Left forelimb (tissue), 1 donor: ENCODE data around the gene ZNF107.
A peak's percentile ranks its signal among the peaks of the same experiment; 100 is the strongest.

ENCODE experiments used
- DNase-seq: peaks from one replicate; pipeline ENCODE4 v3.0.0-alpha.2; 2018; ENCODE audit warnings: low spot score

ZNF107 gene

GRCh38 chr7:64665980-64666662 is at the start of gene ZNF107:
Gene ZNF107, plus strand, starts transcription at chr7:64666133. Its CDS starts 150 bp downstream, at chr7:64666283.
- peak; percentile 88 for DNase-seq

DNA sequence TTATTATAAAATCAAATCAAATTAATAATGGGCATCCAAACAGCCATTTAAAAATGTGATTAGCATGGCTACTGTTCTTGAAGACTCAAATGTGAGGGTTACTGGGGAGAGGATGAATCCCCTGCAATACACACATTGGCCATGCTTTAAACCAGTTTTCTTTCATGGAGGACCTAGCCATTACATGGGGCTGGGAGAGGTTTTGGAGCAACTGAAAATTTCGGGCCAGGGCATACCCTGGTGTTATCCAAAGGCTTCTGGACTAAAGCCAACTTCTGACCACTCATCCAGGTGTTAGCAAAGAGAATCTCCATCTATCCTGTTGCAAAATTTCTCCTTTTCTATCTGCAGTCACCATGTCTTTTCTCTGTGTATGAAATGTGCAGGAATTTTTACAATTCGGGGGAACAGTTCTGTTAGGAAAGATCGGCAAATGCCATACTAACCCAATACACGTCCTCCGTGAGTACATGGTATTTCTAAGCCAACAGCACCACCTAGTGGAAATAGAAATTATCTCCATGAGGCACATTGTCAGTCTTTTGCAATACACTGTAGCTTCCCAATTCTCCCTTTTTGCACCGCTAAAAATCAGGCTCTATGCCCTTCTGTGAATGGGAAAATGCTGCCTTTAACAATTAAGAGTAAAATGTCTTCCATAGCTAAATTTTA is 47.0 kb upstream of the ZNF107 start:
- no peak for DNase-seq

DNA sequence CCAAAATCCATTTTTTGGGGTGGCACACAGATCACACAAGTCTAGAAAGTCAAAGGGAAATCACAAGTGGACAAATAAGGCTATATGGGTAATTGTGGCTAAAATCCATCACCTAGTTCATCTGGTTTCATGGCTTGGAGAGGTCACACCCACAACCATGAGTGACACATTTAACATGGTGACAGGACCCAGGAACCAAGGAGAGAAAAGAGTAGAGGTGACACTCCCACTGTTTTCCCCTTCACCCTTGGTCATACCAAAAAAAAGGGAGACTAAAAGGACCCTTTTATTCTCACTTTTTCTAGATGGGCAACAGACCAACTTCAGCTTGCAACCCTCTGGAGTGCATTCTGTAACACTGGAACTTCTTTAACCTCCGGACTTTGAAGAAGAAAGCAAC is 46.2 kb upstream of the ZNF107 start:
- no peak for DNase-seq

DNA sequence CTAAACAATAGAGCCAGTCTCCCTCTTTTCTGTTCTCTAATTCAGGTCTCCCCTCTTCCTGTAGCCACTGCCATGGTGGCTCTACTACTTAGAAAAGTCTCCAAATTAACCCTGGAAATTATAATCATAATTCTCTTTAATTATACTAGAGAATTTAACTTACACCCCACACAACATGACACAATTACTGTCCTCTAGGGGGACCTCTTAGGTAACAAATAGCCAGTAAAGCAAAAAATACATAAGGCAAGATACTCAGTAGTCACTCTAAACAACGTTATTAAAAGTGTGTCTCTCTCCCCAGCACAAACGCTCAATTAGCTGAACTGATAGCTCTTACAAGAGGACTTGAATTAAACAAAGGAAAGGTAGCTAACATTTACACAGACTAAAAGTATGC is 44.3 kb upstream of the ZNF107 start:
- no peak for DNase-seq

DNA sequence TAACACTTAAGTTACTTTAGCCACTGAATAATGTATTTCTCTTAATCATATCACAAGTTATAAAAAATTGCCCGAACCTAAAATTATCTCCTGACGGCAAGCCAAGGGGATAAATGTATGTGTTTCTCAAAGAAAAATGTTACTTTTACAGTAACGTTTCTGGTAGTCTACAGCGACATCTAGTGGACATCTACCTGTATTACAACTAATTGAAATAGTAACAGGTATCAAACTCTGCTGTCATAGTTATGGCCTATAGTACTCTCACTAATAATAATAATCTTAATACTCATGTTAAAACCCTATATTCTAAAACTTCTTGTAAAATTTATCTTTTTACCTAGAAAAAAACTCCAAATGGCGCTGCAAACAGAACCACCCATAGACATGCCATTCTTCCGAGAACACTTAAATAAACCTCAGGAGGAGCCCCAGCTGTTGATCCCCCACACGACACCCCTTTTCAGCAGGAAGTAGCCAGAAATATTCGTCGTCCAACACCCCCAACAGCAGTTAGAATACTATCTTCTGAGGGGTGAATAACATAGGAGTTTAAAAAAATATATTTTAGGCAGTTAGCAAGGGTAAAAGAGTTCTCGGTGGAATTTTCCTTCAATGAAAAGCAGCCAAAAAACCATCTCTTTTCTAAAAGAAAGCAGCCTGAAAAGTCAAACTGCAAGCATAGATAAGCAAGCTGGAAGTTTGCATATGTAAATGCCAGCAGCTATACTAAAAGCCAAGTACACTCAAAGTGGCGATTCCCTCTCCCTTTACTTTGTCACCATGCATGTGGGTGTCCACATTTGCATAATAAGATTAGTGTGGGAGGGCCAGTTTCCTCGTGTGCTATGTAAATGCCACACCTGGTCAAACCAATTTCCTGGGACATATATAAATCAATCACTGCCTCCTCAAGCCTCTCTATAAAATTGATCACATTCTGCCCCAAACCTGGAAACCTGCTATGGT is 40.5 kb upstream of the ZNF107 start:
- DNase-seq: no peak

- no peak for DNase-seq
These were observed 39.9 kb upstream of the ZNF107 start for GRCh38 chr7:64626083-64626469.

DNA sequence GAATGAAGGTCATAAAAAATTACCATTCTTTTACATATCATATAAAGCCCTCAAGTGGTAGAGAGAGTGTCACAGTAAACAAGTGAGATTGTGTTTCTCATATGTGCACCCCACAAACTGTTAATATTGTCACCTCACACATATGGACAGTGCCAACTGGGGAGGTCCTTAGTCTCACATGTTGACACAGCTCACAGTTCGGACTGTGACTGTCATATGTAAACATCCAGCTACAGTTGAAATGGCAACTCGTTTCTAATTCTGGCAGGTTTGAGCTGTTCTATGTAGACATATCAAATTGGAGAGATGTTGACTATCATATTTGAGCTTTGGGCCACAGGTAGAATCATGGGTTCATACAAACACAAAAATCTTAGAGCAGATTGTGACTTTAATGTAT is 39.4 kb upstream of the ZNF107 start:
- no peak for DNase-seq

DNA sequence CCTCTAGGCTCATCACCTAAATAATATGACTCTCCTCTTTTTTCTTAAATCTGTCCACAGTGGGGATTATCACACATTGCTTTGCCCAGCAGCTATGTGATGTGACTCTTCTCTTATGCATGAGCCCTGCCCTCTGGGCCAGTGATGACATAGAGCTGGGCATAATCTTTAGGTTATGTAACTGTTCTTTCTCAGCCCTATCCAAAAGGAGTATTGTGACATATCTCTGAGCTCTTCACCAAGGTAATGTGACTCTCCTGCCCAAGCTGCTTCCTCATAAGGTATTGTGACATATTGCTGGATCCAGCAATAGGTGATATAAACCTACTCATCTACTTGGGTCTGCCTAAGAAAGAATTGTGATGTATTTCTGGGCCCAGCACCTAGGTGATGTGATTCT is 37.7 kb upstream of the ZNF107 start:
- DNase-seq: no peak

DNA sequence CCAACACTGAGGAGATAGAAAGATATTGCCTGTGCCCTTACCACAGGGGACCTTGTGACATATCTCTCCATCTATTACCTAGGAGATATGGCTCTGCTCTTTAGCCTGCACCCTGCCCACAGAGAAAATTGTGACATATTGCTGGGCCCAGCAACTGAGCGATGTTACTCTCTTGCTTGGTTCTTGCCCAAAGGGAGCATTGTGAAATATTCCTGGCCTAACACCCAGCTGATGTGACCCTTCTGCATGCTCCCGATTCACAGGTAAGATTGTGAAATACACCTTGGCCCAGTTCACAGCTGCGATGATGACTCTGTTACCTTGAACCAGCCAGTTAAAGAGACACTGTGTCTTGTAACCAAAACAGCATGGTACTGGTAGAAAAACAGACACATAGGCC is 37.2 kb upstream of the ZNF107 start:
- no peak for DNase-seq

DNA sequence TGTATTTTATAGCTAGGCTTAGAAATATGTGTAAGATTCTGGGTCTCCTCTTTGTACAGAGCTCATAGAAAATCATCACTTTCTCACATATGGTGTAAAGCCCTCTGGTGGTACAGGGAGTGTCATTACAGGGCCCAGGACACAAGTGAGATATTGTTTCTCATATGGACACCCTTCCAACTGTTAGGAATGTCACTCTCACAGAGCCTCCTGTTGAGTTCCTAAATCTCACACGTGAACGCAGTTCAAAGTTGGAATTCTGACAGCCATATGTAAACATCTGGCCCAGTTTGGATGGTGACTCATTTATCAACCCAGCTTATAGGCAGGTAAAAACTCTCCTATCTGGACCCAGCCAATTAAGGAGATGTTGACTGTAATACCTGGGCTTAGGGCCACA is 35.4 kb upstream of the ZNF107 start:
- no peak for DNase-seq

- DNase-seq: no peak
These were observed 33.9 kb upstream of the ZNF107 start for GRCh38 chr7:64632029-64632428.

GRCh38 chr7:64633401-64633800 is 32.5 kb upstream of the ZNF107 start:
- DNase-seq: no peak

DNA sequence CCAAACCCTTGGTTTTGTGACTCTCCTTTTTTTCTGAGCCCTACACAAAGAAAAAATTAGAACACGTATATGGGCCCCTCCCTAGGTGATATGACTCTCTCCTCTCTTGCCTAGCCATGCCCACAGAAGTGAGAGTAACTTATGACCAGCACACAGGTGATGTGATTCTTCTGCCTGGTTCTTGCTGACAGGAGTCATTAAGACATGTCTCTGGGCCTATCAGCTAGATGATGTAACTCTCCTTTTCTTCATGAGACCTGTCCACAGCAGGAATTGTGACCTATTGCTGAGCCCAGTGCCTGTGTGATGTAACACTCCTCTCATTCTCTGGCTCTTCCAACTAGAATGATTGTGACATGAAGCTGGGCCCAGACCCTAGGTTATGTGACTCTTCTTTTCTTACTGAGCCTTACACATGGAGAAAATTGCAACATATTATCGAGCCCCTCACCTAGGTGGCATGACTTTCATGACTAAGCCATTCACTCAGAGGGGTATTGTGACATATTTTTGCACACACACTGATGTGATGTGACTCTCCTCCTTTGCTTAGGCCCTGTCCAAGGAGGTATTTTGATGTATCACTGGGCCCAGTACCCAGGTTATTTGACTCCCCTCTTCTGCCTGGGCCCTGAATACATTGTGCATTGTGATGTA is 31.4 kb upstream of the ZNF107 start:
- no peak for DNase-seq

- no peak for DNase-seq
These were observed 29.5 kb upstream of the ZNF107 start for GRCh38 chr7:64636386-64636785.

DNA sequence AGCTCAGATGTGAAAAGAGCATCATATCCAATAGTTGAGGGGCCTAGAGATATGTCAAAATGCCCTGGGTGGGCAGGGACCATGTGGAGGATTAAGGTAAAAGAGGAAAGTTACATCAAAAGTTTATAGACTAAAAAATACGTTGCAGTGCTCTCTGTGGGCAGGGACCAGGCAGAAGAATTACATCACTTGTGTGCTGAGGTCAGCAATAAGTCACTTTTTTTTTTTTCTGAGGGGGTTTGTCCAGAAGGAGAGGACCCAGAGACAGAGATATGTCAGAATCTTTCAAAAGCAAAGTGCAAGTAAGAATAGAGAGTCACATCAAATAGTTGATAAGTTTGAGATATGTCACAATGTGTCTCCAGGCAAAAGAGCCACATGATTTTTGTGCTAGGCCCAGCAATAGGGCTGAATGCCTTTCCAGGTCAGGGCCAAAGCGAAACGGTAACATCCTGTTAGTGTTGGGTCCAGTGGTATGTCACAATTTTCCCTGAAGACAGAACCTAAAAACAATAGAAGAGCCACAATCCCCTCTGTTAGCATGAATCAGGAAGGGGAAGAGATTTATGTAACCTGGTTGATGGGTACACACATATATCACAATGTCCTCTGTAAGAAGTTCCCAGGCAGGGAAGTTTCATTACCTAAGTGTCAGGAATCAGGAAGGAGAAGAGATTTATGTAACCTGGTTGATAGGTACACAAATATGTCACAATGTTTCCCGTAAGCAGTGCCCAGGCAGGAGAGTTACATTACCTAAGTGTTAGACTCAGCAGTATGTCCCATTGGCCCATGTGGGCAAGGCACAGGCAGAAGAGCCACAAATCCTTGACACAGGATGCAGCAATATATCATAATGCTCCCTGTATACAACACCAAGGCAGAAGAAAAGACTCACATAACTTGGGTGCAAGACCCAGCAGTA is 28.1 kb upstream of the ZNF107 start:
- DNase-seq: no peak

- DNase-seq: no peak
These were observed 27.1 kb upstream of the ZNF107 start for GRCh38 chr7:64638822-64639221.

GRCh38 chr7:64639267-64640001 is 26.5 kb upstream of the ZNF107 start:
- no peak for DNase-seq

DNA sequence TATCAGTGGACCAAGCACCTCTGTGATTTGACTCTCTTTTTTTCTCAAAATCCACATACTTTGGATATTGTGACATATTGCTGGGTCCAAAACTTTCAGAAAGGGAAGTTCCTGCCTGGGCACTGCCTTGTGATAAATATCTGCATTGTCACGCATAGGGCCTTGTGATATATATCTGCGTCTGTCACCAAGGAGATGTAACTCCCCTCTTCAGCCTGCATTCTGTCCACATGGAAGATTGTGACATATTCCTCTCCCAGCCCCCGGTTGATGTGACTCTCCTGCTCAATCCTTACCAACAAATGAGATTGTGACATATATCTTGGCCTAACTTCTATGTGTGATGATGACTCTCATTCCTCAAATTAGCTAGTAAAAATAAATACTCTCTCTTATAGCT is 25.4 kb upstream of the ZNF107 start:
- no peak for DNase-seq

GRCh38 chr7:64642046-64642445 is 23.9 kb upstream of the ZNF107 start:
- DNase-seq: no peak

DNA sequence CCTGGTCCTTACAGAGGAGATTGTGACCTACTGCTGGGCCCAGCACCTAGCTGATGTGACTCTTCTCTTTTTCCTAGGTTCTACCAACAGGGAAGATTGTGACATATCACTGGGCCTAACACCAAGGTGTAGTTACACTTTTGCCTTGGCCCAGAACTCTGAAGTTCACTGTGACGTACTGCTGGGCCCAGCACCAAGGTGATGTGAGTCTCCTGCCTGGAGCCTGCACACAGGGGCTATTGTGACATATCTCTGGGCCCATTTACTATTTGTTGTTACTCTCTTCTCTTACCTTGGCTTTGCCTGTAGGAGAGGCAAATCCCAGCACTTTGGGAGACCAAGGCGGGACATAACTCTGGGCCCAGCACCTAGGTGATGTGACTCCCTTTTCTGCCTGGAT is 23.1 kb upstream of the ZNF107 start:
- no peak for DNase-seq
